Measurements from ENCODE around the gene SEZ6.

GRCh38 chr17:28949185-28950016 lies 56.4 kb downstream of the SEZ6 start:
- no peak for TF ChIP-seq CTCF (conservative IDR thresholded peaks at IDR 0.05 in 1 of 2, IDR thresholded peaks at IDR 0.05 in 1 of 2; ENCODE audit: low read depth in 1 of 2, low read length in 2 of 2)
- no peak for TF ChIP-seq EZH2 (IDR thresholded peaks at IDR 0.05; ENCODE audit: low read length, missing control alignments)
